HL-60/S4 (cell line): Measurements from ENCODE around the gene TNFRSF8.
"Not testable (repeated sequence)": the region's sequence is repeated elsewhere in the genome, so short reads cannot be mapped to it uniquely, and the experiment has no call there.

ENCODE experiments used
- in situ Hi-C: fragments of 300-500 bp; cut with MboI; formaldehyde crosslinking; loops from 2 replicates; pipeline ENCODE4 v1.14.3; 2022; ENCODE audit warnings: low sequenced_read_pairs

TNFRSF8 gene

DNA sequence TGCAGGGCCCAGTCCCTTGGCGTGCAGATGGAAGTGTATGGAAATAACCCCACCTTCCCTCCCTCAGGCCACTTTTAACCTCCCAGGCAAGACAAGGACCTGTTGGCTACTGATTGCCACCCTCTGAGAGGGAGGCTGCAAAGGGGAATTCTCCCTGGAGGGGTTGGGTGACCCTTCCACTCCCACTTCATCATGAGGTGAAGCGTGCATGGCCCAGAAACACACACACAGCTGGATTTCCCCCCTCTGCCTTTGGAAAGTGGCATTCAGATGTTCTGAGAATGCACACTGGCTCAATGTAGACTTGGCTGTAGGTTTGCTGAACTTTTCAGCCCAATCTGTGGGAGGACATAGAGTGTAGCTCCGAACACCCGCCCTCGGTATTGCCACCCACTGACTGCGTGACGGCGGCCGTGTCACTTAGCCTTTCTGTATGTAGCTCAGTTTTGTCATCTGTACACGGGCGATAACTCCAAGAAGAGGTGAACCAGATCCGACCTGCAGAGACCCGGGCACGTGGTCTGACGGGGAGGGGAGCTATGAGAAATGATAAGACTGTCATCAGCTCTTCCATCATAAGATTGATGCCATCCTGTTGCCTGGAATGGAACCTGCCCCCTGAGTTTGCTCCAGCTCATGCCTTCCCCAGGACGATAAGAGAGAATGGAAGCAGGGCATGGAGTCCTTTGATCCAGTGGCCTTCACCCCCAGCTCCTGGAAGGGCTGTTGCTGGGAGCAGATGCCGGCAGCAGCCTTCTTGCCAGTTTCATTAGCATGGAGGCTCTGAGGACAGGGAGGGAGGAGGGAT, 24.5 kb upstream of the TNFRSF8 start:
- in situ Hi-C loops = no loop called here

DNA sequence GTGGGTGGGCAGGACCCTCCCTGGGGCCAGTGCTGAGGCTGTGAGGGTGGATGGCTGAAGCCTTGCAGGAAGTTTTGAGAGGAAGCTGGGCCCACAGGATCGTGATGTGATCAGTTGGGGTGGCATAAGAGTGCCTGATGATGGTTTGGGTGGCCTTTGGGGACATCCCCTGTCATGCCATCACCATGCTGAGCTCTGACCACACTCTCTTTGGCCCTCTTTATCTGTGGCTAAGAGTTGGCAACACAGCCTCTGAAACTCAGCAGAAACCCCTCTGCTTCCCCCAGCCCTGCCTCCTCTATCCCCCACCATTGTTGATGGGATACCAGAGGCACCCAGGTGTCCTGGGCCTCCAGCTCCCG, 24.0 kb upstream of the TNFRSF8 start:
- in situ Hi-C loops = no loop called here

DNA sequence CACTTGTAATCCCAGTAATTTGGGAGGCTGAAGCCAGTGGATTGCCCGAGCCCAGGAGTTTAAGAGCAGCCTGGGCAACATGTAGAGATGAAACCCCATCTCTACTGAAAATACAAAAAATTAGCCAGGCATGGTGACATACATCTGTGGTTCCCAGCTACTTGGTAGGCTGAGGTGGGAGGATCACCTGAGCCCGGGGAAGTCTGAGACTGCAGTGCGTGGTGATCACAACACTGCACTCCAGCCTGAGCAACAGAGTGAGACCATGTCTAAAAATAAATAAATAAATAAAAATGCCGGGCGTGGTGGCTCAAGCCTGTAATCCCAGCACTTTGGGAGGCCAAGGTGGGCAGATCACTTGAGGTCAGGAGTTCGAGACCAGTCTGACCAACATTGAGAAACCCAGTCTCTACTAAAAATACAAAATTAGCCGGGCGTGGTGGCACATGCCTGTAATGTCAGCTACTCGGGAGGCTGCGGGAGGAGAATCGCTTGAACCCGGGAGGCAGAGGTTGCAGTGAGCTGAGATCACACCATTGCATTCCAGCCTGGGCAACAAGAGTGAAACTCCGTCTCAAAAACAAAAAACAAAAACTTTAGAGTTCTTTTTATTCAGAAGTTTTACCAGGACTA, 23.2 kb upstream of the TNFRSF8 start:
- in situ Hi-C loops = not testable (repeated sequence)

DNA sequence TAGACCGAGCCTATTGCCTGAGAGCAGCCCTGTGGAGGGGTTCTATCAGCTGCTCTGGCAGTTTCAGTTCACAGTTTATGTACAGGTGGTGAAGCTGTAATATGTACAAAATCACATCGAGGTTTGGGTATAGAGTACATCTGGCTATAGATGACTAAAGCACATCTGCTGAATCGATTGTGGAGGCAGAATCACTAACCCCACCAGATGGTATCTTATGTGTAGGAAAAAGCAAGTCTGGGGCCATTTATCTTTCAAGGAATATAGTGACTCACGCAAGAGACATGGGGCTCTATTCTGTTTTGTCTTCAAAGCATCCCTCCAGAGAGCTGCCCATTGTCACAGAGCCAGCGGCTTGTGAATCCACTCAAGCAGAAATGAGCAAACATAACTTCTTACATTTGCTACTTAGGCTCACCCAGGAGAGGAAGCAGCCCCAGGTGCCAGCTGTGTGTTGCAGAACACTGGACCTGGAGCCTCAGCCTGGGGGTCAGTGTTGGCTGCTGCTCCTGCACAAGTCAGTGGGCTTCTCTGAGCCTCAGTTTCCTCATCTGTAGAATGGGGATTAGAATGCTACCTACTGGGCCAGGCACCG, 22.5 kb upstream of the TNFRSF8 start:
- in situ Hi-C loops = no loop called here

DNA sequence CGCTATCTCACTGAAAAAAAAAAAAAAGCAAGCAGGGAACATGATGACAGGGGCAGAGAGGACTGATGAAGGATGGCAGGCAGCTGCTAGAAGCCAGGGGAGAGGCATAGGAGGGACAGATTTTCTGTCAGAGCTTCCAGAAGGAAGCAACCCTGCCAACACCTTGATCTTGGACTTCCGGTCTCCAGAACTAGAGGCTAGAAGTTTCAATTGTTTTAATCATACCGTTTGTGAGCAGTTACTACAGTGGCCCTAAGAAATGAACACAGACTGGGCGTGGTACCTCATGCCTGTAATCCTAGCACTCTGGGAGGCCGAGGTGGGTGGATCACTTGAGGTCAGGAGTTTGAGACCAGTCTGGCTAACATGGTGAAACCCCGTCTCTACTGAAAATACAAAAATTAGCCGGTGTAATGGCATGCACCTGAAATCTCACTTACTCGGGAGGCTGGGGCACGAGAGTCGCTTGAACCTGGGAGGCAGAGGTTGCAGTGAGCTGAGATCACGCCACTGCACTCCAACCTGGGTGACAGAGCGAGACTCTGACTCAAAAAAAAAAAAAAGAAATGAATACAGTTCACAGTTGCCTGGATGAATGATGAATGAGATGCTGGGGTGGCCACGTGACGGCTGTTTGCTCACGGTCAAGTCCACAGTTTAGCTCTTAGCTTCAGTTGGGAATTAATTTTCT, 18.8 kb upstream of the TNFRSF8 start:
- in situ Hi-C loops = not testable (repeated sequence)

DNA sequence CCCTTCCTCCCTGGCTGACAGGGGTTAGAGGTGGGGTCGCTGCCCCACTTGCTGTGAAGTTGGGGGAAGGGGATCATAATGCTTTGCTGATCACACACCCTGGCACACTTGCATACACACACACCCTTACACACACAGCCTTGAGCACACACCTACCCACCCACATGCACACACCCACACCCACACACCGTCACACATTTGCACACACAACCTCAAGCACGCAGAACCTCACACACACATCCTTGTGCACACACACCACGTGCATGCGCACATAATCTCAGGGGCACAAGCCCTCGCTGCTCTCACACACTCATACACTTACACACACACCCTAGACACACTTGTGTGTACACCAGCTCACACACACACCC, 16.4 kb upstream of the TNFRSF8 start:
- in situ Hi-C loops = no loop called here

DNA sequence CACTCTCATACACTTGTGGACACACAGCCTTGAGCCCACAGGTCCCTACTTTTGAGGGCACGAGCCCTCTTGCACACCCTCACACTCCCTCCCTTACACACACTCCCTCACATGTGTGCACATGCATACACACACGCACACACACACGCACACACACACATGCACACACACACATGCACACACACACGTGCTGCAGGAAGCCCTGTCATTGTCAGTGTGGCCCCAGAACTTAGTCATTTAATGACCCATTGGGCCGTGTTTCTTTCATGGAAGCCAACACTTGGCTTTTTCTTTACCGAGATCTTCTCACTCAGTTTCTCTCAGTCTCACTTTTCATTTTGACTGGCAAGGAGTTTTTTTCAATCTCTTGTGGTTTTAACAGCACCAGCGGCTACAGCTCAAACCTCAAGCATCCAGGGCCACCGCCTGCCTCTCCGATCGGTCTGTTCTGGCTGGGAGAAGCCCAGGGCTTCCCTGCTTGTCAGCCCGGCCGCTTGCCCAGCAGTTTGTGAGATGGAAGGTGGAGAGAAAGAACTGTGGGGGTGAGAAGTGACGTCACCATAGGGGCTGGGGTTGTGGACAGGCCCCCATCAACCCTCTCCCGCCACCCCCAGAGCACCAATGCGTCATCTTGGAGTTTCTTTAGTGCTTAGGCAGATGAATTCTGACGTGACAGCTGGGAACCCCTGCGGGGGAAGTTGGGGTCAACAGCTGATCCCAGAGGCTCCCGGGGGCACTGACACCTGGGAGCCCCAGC, 15.8 kb upstream of the TNFRSF8 start:
- in situ Hi-C loops = no loop called here

DNA sequence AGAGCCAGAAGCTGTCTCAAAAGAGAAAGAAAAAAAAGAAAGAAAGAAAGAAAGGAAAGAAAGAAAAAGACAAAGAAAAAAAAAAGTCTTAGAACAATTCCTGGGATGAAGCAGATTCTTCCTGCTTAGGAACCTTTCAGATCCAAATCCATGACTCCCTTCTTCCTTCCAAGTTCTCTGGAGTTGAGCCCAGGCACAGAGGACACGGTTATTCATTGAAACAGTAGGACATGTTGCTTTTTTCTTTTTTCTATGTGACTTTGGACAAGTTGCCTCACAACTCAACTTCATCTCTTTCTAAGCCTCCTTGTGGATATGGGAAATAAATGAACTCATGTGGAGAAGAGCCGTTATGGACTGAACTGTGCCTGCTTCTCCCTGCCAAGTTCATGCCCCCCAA, 14.7 kb upstream of the TNFRSF8 start:
- in situ Hi-C loops = no loop called here

DNA sequence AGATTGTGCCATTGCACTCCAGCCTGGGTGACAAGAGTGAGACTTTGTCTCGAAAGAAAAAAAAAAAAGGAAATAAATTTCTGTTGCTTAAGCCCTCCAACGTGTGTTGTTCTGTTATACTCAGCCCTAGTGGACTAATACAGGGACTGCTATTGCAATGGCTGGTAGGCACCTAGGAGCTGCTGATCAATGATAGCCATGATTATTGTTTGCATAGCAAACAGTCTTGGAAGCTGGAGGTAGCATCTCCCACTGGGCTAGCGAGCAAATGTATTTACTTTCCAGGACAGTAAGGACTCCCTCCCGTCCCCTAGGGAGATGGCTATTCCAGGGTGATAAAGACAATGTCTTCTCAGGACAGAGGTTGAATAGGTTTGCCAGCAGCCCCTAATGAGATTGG, 13.5 kb upstream of the TNFRSF8 start:
- in situ Hi-C loops = no loop called here

DNA sequence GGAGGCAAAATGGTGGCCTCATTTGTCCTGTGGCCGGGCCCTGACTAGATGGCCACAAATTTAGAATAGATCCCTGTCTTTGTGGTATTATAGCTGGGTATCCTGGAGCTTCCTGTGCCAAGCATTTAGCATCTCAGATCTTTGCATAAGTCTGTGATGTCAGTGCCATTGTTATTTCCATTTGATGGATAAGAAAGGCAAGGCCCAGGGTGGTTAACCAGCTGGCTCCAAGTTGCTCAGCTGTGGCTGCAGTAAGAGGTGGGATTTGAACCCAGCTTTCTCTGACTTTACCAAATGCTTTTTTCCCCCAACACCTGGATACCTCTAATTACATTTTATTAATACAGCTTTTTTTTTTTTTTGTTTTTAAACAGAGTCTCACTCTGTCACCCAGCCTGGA, 11.7 kb upstream of the TNFRSF8 start:
- in situ Hi-C loops = no loop called here

DNA sequence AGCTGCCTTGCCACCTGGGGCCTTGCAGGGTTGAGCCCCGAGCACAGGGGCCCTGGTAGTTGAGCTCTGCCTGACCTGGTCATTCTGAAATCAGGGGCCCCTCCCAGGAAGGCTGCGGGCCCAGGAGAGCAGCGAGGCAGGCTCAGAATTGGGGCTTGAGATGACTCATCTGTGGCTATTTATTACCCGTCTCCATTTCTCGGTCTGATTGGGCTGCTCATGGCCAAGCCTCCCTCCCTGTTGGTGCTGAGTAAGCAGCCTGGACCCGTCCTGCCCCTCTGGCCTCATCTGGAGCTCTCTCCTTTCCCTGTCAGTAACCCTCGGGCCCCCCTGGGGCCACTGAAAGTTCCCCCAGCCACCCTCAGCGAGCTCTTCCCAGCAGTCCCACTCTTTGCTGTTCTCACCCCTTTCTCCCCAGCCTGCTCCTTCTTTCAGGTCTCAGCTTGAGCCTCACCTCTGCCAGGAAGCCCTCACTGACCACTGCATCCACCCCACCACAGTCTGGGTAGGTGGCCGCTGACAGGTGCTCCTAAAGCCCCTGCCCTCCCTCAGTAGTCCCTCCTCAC, 11.0 kb upstream of the TNFRSF8 start:
- in situ Hi-C loops = no loop called here

DNA sequence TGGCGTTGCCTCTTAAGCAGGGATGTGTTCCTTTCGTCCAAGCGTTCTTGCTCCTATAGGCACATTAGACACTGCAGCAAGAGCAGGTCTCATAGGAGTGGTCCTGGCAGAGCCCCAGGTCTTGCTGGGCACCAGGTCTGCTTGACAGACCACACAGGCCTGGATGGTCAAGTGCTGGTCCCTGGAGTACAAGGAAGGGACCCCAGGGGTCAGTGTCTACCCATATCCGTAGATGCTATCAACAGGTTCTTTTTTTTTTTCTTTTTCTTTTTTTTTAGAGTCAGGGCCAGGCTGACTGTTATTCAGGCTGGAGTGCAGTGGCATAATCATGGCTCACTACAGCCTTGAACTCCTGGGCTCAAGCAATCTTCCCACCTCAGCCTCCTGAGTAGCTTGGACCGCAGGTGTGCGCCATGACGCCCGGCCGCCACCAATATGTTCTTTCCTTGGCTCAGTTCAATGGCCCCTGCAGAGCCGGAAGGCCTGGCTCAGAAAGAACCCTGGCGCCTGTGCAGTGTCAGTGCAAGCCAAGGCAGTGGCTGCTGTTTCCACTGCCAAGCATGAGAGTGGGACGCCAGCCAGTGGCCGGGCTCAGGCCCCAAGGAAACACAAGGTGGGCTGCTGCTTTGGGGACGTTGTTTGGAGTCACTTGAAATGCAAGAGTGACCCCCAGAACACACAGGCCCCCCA, 10.0 kb upstream of the TNFRSF8 start:
- in situ Hi-C loops = no loop called here

DNA sequence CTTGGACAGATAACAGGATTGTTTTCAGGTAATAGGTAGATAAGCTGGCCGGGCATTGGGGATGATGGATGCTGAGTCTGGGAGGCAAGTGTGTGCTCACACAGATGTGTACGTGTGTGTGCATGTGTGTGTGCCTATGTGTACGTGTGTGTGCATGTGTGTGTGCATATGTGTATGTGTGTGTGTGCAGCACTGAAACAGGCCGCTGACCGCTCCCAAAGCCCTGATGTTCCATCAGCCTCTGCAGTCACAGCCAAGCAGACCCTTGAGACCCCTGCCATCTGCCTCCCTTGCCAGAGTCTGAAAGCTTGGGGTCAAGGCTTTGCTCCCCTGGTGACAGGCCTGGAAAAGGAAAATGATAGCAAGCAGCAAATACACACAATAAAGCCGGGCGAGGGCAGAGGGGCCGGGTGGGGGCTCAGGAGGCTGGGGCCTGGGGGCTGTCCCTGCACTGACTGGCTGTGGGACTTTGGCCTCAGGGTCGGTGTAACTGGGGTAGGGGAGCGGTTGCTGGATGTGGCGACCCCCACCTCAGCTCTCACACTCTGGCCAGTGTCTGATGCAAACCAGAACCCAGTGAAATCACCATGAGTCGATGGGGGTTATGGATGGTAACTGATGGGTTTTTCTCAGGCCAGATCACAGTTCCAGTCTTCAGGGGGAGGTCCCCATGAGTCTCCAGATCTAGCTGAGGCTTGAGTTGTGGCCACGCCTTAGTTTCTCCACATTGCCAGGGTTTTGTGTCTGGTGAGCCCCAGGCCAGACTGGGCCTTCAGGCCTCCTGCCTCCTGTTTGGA, 9.2 kb upstream of the TNFRSF8 start:
- in situ Hi-C loops = no loop called here

DNA sequence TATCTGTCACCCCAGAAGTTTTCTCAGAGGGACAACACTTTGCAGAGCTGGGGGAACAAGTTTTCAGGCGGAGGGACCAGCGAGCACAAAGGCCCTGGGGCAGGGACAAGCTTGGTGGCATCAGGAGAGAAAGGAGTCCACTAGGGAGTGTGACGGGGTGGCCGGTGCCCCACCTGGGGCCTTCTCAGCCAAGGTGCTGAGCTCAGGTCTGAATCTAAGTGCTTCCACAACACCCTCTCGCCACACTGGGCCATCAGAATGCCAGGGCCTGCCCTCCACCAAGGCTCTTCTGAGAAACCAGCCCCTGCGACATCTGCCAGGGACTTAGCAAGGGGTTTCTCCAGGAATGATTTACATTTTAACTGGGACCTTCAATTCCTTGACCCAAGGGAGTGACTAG, 7.8 kb upstream of the TNFRSF8 start:
- in situ Hi-C loops = no loop called here

DNA sequence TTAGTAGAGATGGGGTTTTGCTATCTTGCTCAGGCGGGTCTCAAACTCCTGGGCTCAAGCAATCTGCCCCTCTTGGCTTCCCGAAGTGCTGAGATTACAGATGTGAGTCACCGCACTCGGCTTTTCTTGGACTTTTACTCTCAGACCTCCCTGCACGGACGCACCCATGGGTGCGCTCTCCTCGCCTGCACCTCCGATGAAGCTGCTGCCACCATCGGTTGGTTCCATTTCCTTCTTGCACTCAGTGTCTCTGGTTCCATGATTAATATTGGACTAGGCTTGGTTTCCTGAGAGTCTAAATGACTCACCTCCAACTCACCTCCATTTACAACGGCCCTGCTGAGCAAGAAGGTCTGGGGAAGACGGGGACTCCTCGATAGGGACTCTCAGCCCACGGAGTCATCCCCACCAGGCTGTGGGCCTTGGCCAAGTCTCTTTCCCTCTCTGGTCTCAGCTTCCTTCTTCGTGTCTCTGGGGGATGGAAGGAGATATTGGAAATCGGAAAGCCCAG, 6.7 kb upstream of the TNFRSF8 start:
- in situ Hi-C loops = no loop called here

DNA sequence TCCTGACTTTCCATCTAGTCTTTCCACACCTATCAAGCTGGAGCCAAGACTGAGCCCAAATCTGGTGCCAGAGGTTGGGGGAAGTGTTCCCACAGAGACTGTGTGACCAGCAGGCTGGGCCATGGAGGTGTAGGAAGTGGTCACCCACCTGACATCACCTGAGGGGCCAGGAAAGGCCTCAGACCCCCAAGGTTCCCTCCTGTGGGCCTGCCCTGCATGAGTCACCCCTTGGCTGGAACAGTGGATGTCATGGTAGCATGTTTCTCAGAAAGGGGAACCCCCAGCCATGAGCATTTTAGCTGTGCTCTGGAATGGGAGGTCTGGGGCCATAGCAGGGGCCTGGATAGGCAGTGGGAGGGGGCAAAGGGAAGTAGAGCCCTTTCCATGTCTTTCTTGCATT, 5.7 kb upstream of the TNFRSF8 start:
- in situ Hi-C loops = no loop called here

DNA sequence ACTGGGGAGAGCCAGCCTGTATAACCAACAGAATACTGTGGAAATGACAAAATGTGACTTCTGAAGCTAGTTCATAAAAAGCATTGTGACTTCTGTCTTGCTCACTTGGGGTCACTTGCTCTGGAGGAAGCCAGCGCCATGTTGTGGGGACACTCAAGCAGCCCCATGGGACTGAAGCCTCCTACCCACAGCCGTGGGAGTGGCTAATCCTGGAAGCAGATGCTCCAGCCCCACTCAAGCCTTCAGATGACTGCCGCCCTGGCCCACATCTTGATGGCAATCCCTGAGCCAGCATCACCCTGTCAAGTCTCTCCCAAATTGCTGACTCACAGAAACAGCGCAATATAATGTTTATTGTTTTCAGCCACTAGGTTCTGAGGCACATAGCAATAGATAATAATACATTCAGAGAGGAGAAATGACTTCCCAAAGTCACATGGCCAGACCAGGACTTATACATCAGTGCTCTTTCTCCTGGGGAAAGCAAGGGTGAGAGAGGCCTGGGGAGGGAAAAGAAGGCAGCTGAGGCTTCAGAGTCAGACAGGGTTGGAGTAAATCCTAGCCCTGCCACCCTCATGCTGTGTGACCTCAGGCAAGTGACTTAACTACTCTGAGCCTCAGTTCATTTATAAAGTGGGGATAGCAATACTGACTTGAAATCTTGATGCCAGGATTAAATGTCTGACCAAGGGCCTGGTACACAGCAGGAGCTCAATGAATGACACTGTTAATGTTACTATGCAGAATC, 5.0 kb upstream of the TNFRSF8 start:
- in situ Hi-C loops = no loop called here

DNA sequence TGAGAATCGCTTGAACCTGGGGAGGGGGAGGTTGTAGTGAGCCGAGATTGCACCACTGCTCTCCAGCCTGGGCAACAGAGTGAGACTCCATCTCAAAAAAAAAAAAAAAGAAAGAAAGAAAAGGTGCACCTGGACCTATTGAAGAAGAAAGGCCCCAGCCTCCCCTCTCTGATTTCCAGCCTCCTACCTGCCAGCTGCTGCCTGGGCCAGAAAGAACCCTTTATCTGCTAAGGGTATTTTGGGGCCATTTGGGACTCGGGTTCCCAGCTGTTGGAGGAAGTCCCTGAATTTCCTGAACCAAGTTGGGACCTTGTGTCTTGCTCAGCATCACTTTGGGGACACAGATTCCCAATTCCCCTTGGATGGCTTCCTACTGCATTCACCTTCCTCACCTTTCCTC, 3.9 kb upstream of the TNFRSF8 start:
- in situ Hi-C loops = no loop called here
